AG04449 (cell line): Measurements from ENCODE around the gene FANCC.
"Not testable (repeated sequence)": the region's sequence is repeated elsewhere in the genome, so short reads cannot be mapped to it uniquely, and the experiment has no call there.

Experiments used
- CTCF ChIA-PET: fragments of 350-600 bp; formaldehyde crosslinking; extraction: SDS; loops from one replicate; lab custom pipeline; 2021; ENCODE audit warnings: antibody characterized with exemption; lab: Yijun Ruan, JAX
- POLR2A ChIA-PET: fragments of 400-600, 350-600 bp; formaldehyde crosslinking; extraction: SDS; loops from one replicate; lab custom pipeline; 2020; ENCODE audit warnings: antibody characterized with exemption, inconsistent platforms; lab: Yijun Ruan, JAX
- DNase-seq: peaks from one replicate; pipeline ENCODE4 v3.0.0-alpha.2; 2010; ENCODE audit warnings: low read depth, low spot score
- H3K4me3 ChIP-seq: 2 replicates; pipeline ENCODE4 v1.5.1; 2011; ENCODE audit warnings: low read depth, mild to moderate bottlenecking, control low read depth, low read length
- TF ChIP-seq, protein P1 (sequence below): IDR thresholded peaks from one replicate; pipeline ENCODE4 v1.5.1; 2011; ENCODE audit warnings: mild to moderate bottlenecking, moderate library complexity, low read length, control low read depth, inconsistent platforms; ENCODE audit not compliant: insufficient read depth; ENCODE audit errors: missing control alignments

FANCC gene

DNA sequence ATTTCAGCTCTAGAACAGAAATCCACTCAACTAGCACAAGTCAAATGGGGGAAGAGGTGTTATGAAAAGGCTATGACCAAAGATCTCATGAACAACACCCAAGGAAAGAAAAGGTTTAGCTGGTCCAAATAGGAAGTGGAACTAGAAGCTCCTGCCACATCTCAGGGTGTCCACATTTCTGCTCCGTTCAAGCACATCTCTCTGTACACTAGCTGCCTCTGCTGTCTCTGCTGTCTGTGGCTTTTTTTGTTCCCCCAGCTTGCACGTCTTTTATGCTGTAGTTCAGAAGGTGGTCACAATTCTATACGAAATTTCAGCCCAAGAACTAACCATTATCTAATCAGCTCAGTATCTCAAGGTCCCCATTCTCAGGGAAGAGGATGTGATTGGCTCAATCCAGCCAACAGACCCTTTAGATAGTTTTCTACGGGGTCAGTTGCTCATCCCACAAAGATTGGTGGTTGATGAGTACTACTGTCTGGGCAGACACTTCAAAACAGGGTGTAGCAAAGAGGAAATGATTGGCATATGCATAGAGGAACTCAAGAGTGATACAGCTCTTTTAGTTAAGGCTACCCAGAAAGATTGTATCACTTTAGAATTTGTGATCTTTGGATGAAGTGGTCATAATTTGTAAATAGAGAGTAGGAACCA is 44.0 kb downstream of the FANCC start:
- ChIA-PET POLR2A (no interaction called here), CTCF (interaction anchor here (1.7 kb wide), 1 partner anchor 8 kb away, joined by 4 read pairs; no protein-coding TSS in a partner anchor)
- TF ChIP-seq, protein P1, sequence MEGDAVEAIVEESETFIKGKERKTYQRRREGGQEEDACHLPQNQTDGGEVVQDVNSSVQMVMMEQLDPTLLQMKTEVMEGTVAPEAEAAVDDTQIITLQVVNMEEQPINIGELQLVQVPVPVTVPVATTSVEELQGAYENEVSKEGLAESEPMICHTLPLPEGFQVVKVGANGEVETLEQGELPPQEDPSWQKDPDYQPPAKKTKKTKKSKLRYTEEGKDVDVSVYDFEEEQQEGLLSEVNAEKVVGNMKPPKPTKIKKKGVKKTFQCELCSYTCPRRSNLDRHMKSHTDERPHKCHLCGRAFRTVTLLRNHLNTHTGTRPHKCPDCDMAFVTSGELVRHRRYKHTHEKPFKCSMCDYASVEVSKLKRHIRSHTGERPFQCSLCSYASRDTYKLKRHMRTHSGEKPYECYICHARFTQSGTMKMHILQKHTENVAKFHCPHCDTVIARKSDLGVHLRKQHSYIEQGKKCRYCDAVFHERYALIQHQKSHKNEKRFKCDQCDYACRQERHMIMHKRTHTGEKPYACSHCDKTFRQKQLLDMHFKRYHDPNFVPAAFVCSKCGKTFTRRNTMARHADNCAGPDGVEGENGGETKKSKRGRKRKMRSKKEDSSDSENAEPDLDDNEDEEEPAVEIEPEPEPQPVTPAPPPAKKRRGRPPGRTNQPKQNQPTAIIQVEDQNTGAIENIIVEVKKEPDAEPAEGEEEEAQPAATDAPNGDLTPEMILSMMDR = no peak
- H3K4me3 ChIP-seq = no peak overlapping the region
- no peak for DNase-seq

DNA sequence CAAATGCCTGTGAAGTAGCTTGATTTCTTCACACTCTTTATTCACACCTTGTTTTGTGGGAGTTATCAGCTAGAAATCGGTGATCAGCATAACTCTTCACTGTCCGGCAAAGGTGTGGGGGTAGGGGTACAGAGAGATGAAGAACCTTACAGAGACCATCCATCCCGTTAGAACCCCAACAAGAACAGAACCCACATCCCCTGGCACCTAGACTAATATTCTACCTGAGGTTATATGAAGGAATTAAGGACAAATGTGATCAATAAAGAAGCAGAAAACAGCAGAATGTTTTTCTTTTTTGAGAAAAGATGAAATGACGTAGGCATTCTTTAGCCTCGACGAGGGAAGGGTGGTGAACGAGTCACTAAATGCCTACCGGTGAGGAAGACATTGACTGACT is 44.7 kb downstream of the FANCC start:
- POLR2A ChIA-PET = no interaction called here

DNA sequence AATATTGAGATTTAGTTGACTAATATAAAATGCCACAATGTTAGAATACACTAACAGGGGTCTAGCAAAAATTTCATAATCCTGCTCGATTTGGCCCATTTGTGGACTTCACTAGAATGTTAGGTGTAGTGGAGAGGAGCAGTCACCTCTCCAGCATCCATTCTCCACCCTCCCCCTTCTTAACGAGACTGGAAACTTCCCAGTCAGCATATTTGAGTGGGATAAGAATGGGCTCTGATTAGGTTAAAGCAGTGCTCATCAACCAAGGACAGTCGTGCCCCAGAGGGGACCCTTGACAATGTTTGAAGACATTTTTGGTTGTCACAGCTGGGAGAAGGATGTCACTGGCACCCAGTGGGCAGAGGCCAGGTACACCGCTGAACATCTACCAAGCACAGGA is 46.7 kb downstream of the FANCC start:
- no peak for DNase-seq
- POLR2A ChIA-PET = no interaction called here
- TF ChIP-seq, protein P1 = no peak
- no peak overlapping the region for H3K4me3 ChIP-seq
- CTCF ChIA-PET = no interaction called here

More for the DNA sequence above, 44.7 kb downstream of the FANCC start:
- CTCF ChIA-PET = interaction anchor here (1.7 kb wide), 1 partner anchor 8 kb away, joined by 4 read pairs; no protein-coding TSS in a partner anchor
- H3K4me3 ChIP-seq = no peak overlapping the region
- DNase-seq = no peak
- TF ChIP-seq, protein P1 = no peak

DNA sequence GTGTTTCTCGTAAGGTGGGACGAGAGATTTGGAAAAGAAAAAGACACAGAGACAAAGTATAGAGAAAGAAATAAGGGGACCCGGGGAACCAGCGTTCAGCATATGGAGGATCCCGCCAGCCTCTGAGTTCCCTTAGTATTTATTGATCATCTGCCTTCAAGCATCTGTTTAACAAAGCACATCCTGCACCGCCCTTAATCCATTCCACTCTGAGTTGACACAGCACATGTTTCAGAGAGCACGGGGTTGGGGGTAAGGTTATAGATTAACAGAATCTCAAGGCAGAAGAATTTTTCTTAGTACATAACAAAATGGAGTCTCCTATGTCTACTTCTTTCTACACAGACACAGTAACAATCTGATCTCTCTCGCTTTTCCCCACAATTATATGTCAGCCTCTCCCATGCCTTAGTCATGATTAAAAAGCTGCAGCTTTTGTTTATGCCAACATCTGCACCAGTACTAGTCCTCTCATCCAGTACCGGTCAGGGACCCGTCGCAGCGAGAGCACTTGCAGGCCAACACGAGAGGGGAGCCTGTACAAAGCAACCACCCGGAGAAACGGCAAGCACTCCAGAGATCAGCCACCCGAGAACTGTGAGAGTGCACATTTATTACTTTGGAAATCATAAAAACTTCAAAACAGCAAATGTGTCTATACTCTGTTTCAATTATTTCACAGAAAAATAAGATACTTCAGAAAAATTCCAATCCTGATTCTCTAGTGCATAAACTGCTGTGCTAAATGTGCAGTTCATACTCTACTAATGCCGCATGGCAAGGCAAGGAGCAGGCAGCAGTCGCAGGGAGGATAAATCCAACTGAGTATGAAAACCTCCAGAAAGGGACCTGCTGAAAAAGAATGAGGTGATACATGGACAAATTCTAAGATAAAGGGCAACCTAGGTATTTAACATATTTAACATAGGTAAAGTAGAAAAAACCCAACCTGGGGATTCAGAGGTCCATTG is 47.4 kb downstream of the FANCC start:
- POLR2A ChIA-PET = not testable (repeated sequence)

DNA sequence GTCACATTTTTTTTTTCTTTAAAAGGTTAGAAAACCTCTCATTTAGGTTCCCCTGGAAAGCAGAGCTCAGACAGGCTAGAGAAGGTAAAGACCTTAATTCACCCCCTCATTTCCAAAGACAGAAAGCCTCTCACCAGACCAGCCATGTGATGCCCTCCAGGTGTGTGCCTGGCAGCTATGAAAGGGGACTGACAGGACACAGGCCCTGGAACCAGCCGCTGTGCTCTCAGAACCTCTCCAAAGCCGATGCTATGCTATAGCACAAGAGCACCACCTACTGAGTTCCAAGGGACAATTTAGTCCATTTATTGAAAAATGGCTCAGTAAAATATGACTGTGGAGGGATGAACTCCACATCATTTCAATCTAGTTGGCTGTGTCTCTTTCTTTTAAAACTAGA is 48.8 kb downstream of the FANCC start:
- ChIA-PET POLR2A (no interaction called here), CTCF (interaction anchor here (0.8 to 2.3 kb wide), 11 partner anchors 11 to 599 kb away, joined by 3 to 8 read pairs (median 6); no protein-coding TSS in a partner anchor)
- TF ChIP-seq, protein P1 = peak; percentile 39
- no peak overlapping the region for H3K4me3 ChIP-seq
- no peak for DNase-seq

More for the DNA sequence above, 47.4 kb downstream of the FANCC start:
- CTCF ChIA-PET = interaction anchor here (1.7 to 1.9 kb wide), 2 partner anchors 12 to 140 kb away, joined by 6 read pairs; no protein-coding TSS in a partner anchor
- not testable (repeated sequence) for H3K4me3 ChIP-seq, DNase-seq

DNA sequence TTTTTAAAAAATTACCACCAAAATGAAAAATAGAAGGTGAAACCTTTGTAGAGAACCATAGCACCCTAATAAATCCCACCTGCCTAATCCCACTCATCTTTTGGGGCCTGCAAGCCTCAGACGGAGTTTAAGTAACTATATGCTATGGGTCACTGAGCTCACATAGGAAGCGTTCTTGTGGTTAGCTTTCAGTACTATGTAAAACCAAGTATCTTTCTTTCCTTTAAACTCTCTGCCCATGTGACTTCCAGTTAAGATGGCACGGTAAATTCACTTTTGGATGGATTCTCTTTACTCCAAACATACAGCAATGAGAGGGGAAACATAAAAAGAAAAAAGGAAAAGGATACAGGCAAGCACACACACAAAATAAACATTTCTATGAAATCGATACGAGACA is 50.9 kb downstream of the FANCC start:
- no peak for DNase-seq
- ChIA-PET CTCF (interaction anchor here (1.2 to 2.9 kb wide), 4 partner anchors 9 to 108 kb away, joined by 3 to 14 read pairs (median 8); no protein-coding TSS in a partner anchor), POLR2A (no interaction called here)
- TF ChIP-seq, protein P1 = no peak
- H3K4me3 ChIP-seq = no peak overlapping the region
